Activated T-helper 1 cell treated with Interleukin-2 at 50 U/mL for 16 hours (primary cell): ENCODE measurements around the gene FXYD2.
"Not testable (repeated sequence)": the region's sequence is repeated elsewhere in the genome, so short reads cannot be mapped to it uniquely, and the experiment has no call there.

Source experiments
- DNase-seq: peaks from one replicate; pipeline ENCODE4 v3.0.0-alpha.2; 2020; ENCODE audit warnings: low read depth

Gene FXYD2

DNA sequence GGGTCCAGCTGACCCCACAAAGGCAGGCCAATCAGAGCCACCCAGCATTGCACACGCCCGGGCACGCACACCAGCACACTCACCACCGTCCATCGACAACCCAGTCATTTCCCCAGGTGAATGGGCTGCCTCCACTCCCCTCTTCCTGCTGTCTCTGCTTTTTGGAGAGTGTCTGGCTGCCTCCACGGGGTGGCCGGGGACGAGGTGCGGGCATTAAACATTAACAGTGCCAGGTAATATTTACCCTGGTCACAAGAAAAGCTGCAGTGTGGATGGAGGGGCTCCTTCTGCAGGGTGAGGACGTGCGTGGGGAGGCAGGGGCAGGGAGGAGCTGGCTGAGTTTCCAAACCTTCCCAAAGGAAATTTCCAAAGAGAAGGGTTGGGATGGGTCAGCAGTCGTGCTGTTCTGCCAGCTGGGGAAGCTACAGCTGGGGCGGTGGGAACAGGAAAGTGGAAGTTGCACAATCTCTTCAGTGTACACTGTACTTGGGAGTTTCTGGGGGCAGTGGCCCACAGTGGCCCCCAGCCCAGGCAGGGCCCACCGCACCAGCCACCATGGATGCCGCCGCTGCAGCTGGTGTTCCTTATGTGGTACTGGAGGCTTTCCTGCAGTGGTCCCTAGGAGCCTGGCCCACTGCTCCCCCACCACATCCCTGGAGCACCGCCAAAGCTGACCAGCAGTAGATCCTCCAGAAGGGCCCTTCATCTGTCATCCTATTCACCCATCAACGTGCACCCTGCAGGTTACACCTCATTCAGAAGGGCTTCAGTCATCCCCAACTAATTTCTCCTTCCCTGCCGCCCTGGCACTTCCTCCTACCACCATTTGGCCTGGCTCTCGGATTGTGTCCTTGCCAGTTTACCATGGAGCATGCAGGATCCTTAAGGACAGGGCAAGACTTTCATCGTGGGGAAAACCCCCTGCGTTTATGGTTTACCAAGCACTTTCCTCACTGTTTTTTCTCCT is at the start of gene FXYD2:
Gene FXYD2, minus strand, starts transcription at position 174 of the 967 bp plus-strand sequence. Its CDS starts 66 bp downstream, at position 108.
- DNase-seq = no peak

DNA sequence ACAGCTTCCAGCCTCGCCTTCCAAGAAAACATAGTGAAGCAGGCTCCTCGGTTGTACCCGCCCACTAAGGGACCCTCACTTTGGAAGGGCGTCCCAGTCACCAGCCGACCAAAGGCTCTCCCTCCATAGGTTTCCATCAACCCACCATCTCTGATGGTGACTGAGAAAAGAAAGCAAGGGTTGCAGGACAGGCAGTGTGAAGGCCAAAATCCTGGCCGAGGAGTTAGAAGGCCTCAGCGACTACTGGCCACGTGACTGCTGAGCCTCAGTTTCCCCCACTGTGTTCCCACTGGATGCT is 49.2 kb upstream of the FXYD2 start:
- no peak for DNase-seq

DNA sequence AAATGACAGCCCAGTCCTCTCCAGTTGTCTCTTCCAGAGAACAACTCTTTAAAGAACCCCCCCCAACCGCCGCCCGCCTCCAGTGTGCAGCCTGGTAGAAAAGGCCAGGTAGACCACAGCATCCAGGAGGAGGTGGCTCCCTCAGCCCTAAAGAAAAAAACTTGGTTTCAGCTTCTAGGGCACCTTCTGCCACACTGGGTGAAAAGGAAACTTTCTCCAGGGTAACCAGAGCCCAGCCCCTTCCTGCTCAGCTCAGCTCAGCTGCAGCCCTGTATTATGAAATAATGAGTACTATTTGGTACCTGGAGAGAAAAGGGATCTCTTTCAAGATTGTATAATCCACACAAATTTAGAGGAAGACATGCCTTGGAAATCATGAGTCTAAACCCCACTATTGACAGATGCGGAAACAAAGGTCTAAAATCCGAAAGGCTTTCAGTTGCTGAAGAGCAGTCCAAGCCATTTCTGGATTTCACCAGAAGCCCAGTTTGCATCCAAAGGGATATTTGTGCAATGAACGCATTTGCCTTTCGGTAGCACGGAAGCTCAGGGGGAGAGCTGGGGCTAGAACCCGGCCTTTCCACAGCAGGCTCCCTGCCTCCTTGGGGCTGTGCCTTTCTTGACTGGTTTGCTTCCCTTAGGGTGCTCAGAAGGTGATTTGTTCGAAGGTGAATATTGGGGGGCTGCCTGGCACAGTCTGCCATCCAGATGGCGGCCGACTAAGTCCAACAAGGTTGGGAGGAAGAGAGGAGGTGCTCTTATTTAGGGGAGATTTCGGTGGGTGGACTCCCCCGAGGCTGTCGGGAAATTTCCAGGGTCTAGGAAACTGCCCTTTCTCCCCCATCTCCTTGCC is 48.7 kb upstream of the FXYD2 start:
- DNase-seq = no peak

DNA sequence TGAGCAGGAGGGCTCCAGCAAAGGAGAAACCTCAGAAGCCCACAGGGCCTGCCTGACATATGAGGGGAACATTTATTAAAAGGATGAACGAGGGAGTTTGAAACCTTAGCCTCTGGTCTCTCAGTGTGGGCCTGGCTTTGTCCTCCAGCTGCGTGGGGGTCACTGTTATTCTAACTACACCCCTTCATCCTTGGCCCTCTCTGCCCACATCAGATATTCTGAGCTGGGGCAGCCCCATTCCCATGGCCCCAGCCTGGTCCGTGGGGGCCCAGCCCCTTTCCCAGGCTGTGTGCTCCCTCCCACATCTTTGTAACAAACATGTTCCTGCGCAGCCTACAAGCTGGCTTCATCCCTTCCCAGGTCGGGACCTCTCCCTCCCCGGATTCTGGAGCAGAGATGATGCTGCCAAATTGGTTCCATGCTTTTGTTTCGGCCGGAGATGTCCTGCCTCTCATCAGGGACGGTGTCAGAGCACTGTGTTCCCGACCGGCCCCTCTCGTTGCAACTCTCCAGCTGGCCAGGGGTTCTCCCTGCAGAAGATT is 47.9 kb upstream of the FXYD2 start:
- no peak for DNase-seq

DNA sequence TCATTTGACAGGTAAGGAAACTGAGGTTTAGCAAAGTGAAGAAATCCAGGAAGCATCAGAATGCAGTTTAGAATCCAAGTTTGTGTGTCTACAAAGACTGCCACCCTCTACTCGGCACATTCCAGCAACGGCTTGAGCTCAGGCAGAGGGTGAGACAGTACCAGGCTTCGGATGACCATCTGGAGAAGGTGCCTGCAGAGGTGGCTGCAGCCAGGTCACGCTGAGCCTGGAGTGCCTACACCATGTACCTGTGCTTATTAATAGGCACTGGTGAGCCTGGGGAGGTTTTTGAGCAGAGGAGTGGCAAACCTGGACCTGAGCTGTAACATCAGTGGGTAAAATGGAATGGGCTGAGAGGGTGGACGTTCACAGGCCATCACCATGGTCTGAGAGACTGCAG is 47.2 kb upstream of the FXYD2 start:
- DNase-seq = no peak

DNA sequence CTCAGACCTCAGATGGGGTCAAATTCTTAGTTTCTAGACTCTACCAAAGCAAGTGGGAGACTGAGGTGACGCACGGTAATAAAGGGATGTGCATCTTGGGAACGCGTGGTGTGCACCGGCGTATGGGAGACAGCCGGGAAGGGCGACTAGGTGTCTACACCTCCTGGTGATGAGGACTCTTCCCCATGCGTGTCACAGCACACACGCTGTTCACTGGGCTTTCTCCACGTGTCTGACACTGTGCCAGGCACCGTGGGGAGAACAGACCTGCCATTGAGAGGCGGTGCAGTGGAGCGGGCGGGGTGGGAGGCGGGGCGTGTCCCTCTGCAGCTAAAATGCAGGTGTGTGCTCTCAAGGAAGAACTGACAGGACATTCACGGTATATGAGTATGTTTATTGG is 46.6 kb upstream of the FXYD2 start:
- DNase-seq = no peak

DNA sequence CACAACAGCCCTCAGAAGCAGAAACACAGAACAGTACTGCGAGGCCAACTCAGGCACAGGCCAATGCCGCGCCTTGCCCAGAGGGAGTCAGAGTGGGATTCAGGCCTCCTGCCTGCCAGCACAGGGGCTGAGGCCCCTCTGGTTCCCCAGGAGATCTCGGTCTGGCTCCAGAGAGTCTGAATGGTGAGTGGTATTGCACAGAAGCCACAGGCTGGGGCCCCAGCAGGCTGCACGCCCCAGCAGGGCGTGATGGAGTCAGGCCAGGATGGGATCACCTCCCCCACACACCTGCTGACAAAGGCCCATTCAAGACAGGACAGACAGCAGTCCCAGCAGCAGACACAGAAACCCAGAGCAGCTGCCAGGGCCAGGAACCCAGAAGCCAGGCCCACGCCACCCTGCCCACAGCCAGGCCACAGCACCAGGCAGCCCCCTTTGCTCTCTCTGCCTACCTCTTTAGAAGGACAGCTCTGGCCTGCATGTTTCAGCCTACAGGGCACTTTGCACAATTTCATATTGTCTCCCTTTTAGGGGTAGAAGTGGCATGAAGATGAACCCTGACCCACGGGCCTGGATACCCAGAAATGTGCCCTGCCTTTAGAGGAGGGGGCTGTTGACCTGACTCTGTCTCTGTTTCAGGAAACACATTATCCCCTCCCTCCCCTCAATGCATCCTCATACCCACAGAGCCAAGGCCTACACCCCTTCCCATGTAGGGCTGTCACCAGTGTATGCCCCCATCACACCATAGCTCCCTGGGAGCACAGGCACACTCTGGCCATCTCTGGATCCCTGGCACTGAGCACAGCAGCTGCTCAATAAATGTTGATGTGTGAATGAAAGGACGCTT is 45.8 kb upstream of the FXYD2 start:
- DNase-seq = no peak

DNA sequence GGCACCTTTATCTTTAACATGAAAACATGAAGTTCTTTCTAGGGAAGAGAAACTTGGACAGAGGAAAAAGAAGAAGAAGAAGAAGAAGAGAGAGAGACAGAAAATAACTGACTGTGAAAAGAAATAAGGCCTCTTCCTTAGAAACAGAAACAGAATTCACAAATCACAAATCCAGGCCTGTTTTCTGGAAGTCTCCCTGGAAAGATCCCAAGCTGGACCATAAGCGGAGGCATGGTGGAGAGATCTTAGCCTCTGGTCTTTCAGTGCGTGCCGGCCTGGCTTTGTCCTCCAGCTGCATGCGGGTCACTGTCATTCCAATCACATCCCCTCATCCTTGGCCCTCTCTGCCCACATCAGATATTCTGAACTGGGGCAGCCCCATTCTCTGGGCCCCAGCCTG is 45.1 kb upstream of the FXYD2 start:
- no peak for DNase-seq

DNA sequence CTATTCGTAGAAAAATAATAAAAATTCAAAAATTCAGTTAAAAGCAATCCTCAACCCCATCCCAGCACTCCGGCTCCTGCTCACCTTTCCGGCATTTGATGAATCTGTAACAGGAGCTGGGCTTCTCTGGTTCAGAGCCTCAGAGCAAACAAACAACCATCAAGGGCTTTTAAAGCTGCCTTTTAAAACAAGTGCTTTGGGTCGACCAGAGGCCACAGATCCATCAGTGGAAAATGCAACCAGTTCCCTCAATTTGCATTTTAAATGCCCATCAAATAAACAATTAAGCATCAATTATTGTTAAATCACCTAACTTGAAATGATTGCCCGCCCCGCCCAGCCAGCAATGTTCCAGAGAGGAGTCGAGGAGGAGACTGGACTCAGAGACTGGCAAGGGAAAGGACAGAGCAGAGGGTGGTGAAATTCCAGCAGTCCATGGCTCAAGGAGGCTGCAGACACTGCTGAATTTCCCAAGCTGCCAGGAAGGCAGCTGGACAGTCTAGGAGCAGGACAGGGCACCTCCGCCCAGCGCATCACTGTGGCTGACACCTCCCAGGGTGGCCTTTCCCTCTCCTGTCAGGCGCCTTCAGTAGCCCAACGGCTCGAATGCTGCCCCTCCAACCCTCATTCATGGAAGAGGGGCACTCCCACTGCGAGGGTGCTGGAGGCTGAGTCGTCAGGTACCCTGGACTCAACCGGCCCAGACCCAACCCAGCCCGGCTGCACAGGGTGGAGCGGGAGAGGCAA is 44.4 kb upstream of the FXYD2 start:
- no peak for DNase-seq

DNA sequence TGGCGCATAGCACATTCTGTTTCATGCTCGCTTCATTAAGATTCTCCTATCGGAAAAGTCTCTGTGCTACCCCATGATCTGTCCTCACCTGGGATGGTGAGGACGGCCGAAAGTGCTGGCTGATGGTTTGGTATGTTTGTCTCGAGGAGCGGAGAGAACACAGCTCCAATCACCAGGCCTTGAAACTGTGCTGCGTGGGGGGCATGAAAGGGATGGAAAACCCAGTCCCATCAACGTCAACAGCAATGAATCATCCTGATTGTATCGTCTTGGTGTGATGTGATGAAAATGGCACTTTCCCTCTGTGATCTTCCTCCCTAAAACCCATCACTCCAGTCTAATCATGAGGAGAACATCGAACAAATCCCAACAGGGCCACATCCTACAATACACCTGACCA is 43.5 kb upstream of the FXYD2 start:
- no peak for DNase-seq

DNA sequence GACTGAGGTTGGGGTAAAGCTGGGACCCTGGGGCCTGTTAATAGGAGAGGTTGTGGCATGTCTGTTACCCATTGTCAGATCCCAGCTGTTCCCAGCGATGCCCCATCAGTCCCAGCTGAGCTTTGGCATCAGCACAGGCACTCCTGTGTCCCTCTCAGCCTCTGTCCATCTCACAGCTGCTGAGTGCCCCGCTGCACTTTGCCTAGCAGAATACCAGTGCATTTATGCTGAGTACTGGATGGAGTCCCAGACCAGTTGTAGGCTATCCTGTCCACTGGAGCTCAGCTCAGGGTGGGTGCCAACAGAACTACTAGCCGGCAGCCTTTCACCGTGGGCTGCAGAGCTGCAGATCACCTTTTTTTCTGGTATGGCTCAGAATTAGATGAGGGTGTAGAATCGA is 42.0 kb upstream of the FXYD2 start:
- DNase-seq = no peak

DNA sequence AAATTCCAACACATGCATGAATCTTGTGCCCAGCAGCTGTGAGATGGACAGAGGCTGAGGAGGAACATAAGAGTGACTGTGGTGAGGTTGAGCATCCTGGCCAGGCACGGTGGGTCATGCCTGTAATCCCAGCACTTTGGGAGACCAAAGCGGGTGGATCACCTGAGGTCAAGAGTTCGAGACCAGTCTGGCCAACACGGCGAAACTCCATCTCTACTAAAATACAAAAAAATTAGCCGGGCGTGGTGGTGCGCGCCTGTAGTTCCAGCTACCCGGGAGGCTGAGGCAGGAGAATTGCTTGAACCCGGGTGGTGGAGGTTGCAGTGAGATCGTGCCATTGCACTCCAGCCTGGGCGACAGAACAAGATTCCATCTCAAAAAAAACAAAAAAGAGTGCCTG is 41.0 kb upstream of the FXYD2 start:
- not testable (repeated sequence) for DNase-seq

DNA sequence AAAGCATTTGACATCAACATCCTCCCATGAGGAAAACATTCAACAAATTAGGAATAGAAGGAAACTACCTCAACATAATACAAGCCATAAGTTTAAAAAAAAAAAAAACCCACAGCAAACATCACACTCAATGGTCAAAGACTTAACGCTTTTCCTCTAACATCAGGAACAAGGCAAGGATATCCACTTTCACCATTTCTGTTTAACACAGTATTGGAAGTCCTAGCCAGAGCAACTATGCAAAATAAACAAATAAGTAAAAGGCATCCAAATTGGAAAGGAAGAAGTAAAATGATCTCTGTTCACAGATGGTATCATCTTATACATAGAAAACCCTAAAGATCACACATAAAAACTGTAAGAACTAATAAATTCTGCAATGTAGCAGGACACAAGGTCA is 38.8 kb upstream of the FXYD2 start:
- no peak for DNase-seq

DNA sequence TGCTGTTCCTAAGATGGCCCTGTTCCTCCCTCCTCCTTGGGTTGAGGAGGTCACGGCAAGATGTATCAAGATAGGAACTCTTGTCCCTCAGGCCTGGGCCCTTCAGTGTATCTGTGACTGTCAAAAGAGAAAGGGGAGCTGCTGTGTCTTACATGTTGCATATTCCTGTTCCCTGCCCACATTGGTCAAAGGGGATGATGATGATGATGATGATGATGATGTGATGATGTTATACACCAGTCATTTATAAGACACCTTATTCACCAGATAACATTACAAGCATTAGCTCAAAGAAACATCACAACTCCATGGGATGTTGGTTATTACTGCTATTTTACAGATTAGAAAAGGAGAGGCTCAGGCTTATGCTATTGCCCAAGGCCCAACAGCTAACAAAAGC is 38.2 kb upstream of the FXYD2 start:
- no peak for DNase-seq

DNA sequence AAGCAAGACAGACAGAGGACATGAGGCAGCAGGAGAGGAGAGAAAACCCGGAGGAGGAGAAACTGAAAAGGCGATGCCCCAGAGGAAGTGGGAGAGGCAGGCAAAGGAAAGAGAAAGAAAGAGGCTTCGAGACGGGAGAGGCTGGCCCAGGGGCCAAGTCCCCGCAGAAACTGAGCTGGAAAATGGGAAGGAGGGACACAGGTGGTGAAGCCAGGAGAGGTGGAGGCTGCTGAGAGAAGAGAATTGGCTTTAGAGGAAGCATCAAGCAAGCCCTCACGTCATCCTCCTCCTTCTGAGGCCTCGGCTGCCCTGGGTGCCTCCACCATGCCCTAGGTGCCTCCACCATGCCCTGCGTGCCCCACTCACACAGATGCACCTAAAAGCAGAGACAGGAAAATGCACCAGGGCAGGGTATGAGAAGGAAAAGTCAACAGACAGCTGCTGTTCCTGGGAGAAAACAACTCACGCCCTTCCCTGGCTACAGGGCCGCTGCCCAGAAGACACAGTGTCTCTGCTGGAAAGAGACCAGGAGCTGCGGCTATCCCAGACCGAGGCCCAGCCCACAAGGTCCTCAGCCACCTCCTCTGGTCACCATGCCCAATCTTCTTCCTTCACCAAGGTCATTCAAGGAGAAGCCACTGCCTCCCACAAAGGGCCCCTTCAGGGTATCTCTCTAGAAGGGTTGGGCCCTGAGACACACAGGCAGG is 37.6 kb upstream of the FXYD2 start:
- DNase-seq = no peak

DNA sequence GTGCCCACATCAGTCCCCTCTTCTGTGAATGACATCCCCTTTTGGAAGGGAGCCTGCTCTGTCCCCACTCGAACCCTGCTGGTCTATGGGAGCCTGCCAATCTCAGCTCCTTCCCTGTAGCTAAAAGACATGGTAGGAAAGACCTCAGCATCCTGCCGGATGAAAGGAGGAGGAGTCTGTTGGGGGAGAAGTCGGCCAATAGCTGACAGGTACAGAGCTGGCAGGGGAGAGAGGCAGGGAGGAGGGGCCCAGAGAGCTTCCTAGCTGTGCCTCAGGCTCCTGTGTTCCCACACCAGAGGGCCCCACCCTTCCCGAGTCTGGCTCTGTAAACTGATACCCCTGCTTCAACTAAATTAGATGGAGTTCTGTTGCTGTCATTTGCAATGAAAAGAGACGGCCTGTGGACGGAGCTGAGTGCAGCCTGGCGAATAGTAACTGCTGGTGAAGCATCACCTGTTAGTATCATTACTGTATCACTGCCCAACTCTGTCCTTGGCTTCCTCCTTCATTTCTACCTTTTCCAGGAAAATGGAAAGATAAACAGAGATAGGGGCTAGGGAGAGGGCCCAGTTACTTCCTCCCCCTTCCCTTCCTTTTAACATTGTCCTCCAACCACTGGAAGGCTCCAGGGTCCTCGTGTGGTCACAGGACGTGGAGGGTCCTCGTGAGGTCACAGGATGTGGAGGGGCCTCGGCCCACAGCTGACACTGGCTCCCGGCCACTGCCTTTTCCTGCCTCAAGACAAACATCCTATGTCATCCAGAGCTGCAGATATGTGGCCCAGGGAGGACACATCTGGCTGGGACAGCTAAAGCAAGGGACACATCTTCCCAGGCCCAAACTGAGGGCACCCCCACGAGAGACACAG is 36.8 kb upstream of the FXYD2 start:
- no peak for DNase-seq

DNA sequence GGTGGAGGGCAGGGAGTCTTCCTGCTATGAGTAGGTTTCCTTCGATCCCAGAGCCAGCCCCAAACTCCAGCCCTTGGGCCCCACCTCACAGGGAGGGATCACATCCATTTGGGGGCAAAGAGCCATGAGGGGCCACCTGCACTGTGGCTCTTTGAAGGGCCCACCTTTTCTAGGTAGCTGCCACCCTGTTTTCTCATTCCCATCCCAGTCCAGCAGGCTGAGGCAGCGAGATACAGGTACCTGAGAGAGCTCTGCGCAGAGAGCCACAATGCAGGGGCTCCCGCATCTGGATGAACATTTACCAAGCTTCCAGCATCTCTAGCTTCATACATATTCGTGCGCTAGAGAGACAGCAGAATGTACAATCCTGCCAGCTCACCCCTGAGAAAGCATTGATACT is 35.6 kb upstream of the FXYD2 start:
- no peak for DNase-seq

DNA sequence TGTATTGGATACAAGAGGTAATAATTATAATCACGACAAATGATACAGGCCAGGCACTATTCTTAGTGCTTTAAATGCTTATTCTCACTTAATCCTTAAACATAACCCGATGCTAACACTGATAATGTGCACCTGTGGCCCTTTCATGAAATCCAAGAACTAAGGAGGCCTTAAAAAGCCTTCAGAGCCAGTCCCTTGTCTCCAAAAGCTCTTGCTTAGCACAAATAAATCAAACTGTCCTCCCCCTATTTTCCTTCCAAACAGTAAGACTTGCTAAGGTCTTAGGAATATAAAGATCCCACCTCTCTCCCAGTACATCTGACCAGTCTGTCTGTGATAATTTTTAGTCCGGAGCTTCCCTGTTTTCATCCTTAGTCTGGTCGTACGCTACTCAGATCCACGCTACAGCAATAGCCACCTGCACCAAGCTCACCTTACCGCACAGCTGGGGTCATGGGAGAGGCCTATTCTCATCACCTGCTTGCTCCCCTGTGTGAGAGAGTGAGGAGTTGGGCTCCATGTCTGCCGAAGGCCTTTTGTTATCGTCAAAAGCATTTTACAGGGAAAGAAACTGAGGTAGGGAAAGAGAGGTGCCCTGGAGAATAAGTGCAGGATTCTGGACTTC is 35.1 kb upstream of the FXYD2 start:
- no peak for DNase-seq

DNA sequence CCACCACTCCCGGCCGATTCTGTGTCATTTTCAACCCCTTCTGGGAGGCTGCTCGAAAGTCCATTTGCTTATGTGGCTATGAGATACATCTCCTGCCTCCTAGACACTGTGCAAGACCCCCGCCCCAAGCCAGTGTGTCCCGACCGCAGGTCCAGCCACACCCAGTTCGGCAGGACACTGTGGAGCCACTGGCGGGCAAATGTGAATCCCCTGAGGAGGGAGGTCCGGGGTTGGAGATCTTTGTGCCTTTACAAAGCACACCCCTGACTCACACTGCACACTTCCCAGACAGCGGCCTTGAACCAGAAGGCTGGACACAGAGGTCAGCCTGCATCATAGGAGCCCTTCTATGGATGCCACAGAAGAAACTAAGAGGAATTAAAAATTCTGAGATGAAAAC is 34.5 kb upstream of the FXYD2 start:
- DNase-seq = no peak
